B cell (primary cell): Measurements from ENCODE around the gene GJA10. TPM values are rescaled to one million over a fixed set of nuclear protein-coding genes. Genes with fewer than 3 reads are reported as not detected.

Experiments used
- ATAC-seq: fragments of 200-7000 bp; cut with Tn5 transposase; one replicate; pipeline ENCODE4 v1.10.0; 2021; ENCODE audit warnings: low read depth, mild to moderate bottlenecking, moderate number of reproducible peaks, moderate library complexity
- CTCF ChIA-PET: fragments of 350-600 bp; sonication (Branson Sonifier 250); formaldehyde crosslinking; loops from one replicate; lab custom pipeline; 2021; ENCODE audit warnings: antibody characterized with exemption, inconsistent platforms; lab: Charles Lee
- POLR2A ChIA-PET: fragments of 350-600 bp; sonication (Branson Sonifier 250); formaldehyde crosslinking; loops from one replicate; lab custom pipeline; 2021; ENCODE audit warnings: antibody characterized with exemption; lab: Charles Lee
- DNase-seq: peaks from one replicate; pipeline ENCODE4 v3.0.0; 2013
- H2AFZ ChIP-seq: 2 replicates; pipeline ENCODE4 v1.6.1; 2012; ENCODE audit warnings: mild to moderate bottlenecking, low read depth, low read length; ENCODE audit not compliant: insufficient read depth, poor library complexity, severe bottlenecking
- H3K27ac ChIP-seq, 2 donors: 1 replicate in 1 of 2; 2 replicates in 1 of 2; pipeline ENCODE4 v1.5.1; 2012 to 2013; ENCODE audit warnings: low read length in 2 of 2, mild to moderate bottlenecking in 2 of 2, moderate library complexity in 1 of 2
- H3K27me3 ChIP-seq, 4 experiments: fragments of 200-600 bp in 1 of 4; sonication (generic) in 1 of 4; replicated peaks in 1 of 4; 1 replicate in 2 of 4; 2 replicates in 2 of 4; pipeline versions ENCODE4 v1.6.1 to v1.7.0; 2013 to 2016; ENCODE audit warnings: low read length in 3 of 4, mild to moderate bottlenecking in 2 of 4, mixed read lengths in 1 of 4, moderate library complexity in 1 of 4; ENCODE audit not compliant: insufficient read depth in 4 of 4, control insufficient read depth in 3 of 4; ENCODE audit errors: control extremely low read depth in 1 of 4
- H3K36me3 ChIP-seq, 2 experiments: replicated peaks in 1 of 2; 1 replicate in 1 of 2; 2 replicates in 1 of 2; pipeline versions ENCODE4 v1.6.1 to v1.7.1; 2013; ENCODE audit warnings: low read length in 1 of 2; ENCODE audit not compliant: insufficient read depth in 2 of 2, control insufficient read depth in 1 of 2; ENCODE audit errors: control extremely low read depth in 1 of 2, extremely low read depth in 1 of 2
- H3K4me1 ChIP-seq, 2 donors: fragments of 200-600 bp in 1 of 2; sonication (generic) in 1 of 2; 1 replicate in 1 of 2; 2 replicates in 1 of 2; pipeline versions ENCODE4 v1.5.1 to v1.6.1; 2013 to 2017; ENCODE audit warnings: low read length in 2 of 2; ENCODE audit not compliant: control insufficient read depth in 2 of 2, insufficient read depth in 2 of 2
- H3K4me2 ChIP-seq: replicated peaks from 2 replicates; pipeline ENCODE3; 2012; ENCODE audit warnings: mild to moderate bottlenecking, low read depth, low read length; ENCODE audit not compliant: poor library complexity, severe bottlenecking
- H3K4me3 ChIP-seq, 5 experiments: fragments of 200-600 bp in 1 of 5; sonication (generic) in 1 of 5; 1 replicate in 3 of 5; 2 replicates in 2 of 5; pipeline versions ENCODE4 v1.5.1 to v1.7.0; 2011 to 2016; ENCODE audit warnings: low read length in 4 of 5, mild to moderate bottlenecking in 4 of 5, low read depth in 2 of 5, control low read depth in 1 of 5, moderate library complexity in 1 of 5; ENCODE audit not compliant: insufficient read depth in 1 of 5; ENCODE audit errors: control extremely low read depth in 1 of 5, extremely low read depth in 1 of 5
- H3K79me2 ChIP-seq: fragments of 200-600 bp; sonication (generic); one replicate; pipeline ENCODE4 v1.6.0; 2016; ENCODE audit warnings: low read length; ENCODE audit not compliant: control insufficient read depth, insufficient read depth
- H3K9ac ChIP-seq: fragments of 200-600 bp; sonication (generic); 2 replicates; pipeline ENCODE4 v1.6.1; 2017; ENCODE audit warnings: mild to moderate bottlenecking, low read length, moderate library complexity
- H3K9me3 ChIP-seq, 3 donors: one replicate each; pipeline versions ENCODE4 v1.6.1 to v1.7.1; 2013; ENCODE audit warnings: low read length in 2 of 3; ENCODE audit not compliant: control insufficient read depth in 2 of 3, insufficient read depth in 1 of 3; ENCODE audit errors: control extremely low read depth in 1 of 3
- H4K20me1 ChIP-seq: 2 replicates; pipeline ENCODE4 v1.6.0; 2012; ENCODE audit warnings: mild to moderate bottlenecking, low read length; ENCODE audit not compliant: insufficient read depth, control insufficient read depth, poor library complexity, severe bottlenecking
- H3K27ac Mint-ChIP-seq: one replicate; pipeline ENCODE4 v1.8.0; 2021; ENCODE audit warnings: mixed read lengths
- H3K27me3 Mint-ChIP-seq: one replicate; pipeline ENCODE4 v1.8.0; 2021; ENCODE audit warnings: mixed read lengths
- H3K4me1 Mint-ChIP-seq: one replicate; pipeline ENCODE4 v1.8.0; 2021; ENCODE audit warnings: mixed read lengths
- H3K4me3 Mint-ChIP-seq: one replicate; pipeline ENCODE4 v1.8.0; 2021; ENCODE audit warnings: mixed read lengths
- H3K9me3 Mint-ChIP-seq: one replicate; pipeline ENCODE4 v1.8.0; 2022; ENCODE audit warnings: mixed read lengths; ENCODE audit not compliant: insufficient read depth
- EZH2 ChIP-seq: IDR thresholded peaks from 2 replicates; pipeline ENCODE4 v1.6.1; 2012; ENCODE audit warnings: borderline replicate concordance, low read depth, mild to moderate bottlenecking, moderate library complexity, low read length; ENCODE audit not compliant: insufficient read depth, poor library complexity, severe bottlenecking
- WGBS: methylation state at CpG from one replicate; pipeline ENCODE4 v1.1.5; 2013; ENCODE audit warnings: missing lambda C conversion rate; ENCODE audit not compliant: insufficient coverage; 5-methylcytosine and 5-hydroxymethylcytosine counted together
- intact Hi-C: fragments of 100-400 bp; cut with micrococcal nuclease; formaldehyde crosslinking; loops from one replicate; pipeline ENCODE4 v1.10.0; 2022
- polyA plus RNA-seq: library from polyadenylated mRNA; depleted of rRNA; stranded (reverse); fragments of >200 nt; gene quantifications from 2 replicates; pipeline ENCODE4 v1.2.3, GENCODE V29; 2012
- total RNA-seq, 2 donors: library from RNA; stranded (reverse); fragments of 120-200 nt in 1 of 2; gene quantifications; 1 replicate in 1 of 2; 2 replicates in 1 of 2; pipeline versions ENCODE4 v1.2.3 to v1.2.4, GENCODE V29; 2013 to 2022
- TF ChIP-seq, protein P1 (sequence below): fragments of 200-600 bp; IDR thresholded peaks from one replicate; pipeline ENCODE4 v1.8.0; 2022; ENCODE audit warnings: antibody characterized with exemption, mild to moderate bottlenecking

GJA10 gene
- total and polyA plus RNA-seq, 2 donors (not counting 1 experiment from before 2014, with no cell fraction given) = not detected

DNA sequence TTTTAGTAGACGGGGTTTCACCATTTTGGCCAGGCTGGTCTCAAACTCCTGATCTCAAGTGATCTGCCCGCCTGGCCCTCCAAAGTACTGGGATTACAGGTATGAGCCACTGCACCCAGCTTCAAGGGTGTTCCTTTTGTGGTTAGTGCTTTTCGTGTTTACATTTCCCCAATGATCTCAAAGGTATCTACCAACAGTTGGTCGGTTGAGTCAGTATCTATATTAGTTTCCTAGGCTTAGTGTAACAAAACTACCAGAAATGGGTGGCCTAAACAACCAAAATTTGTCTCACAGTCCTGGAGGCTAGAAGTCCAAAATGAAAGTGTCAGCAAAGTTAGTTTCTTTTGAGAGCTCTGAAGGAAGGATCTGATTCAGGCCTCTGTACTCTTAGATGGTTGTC lies 34.5 kb upstream of the GJA10 start:
- no peaks in the 10 kb centered on the region for H3K9me3 Mint-ChIP-seq
- ChIA-PET CTCF (interaction anchor here (1.0 kb wide), 1 partner anchor 81 kb away, joined by 3 read pairs; no protein-coding TSS in a partner anchor), POLR2A (interaction anchor here (0.7 kb wide), 1 partner anchor 488 kb away, joined by 8 read pairs; no protein-coding TSS in a partner anchor)
- H3K4me1 ChIP-seq = peaks cover 6 to 9% of the 10 kb centered on the region in 2 donors
- H3K4me3 Mint-ChIP-seq = no peak overlapping the region
- H3K9ac ChIP-seq = no peak overlapping the region
- peaks cover 15% of the 10 kb centered on the region for H3K4me1 Mint-ChIP-seq
- intact Hi-C loops = no loop called here
- no peaks in the 10 kb centered on the region for H3K9me3 ChIP-seq
- H3K4me3 ChIP-seq = no peak overlapping the region
- peaks cover 23 to 61% of the 10 kb centered on the region in 2 experiments for H3K36me3 ChIP-seq
- no peak for DNase-seq
- H3K4me2 ChIP-seq = no peak overlapping the region
- H3K27ac ChIP-seq = no peak overlapping the region
- no peak overlapping the region for H2AFZ ChIP-seq
- no peak for TF ChIP-seq EZH2
- H3K79me2 ChIP-seq = no peaks in the 10 kb centered on the region
- H3K27ac Mint-ChIP-seq = no peak overlapping the region
- no peaks in the 10 kb centered on the region for H4K20me1 ChIP-seq
- no peak for ATAC-seq
- no peaks in the 10 kb centered on the region for H3K27me3 Mint-ChIP-seq
- H3K27me3 ChIP-seq = no peaks in the 10 kb centered on the region
- WGBS = 100% methylated on average over 2 of the region's 4 CpGs

DNA sequence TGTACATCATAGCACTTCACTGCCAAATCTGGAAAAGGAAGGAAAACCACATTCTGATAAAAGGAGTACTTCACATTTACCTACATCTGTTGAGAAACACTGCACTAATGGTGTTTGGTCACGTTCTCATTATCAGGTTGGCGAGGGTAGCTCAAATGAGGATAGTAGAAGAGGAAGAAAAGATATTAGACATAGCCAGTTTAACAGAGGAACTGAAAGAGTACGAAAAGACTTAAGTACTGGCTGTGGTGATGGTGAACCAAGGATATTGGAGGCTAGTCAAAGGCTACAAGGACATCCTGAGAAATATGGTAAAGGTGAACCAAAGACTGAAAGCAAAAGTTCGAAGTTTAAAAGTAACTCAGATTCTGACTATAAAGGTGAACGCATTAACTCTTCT lies 32.0 kb upstream of the GJA10 start:
- ChIA-PET CTCF (interaction anchor here (1.8 kb wide), 1 partner anchor 10 kb away, joined by 6 read pairs; no protein-coding TSS in a partner anchor), POLR2A (no interaction called here)
- peak overlapping the region; percentile 75 for H3K27ac Mint-ChIP-seq
- peak; percentile 14 for DNase-seq
- Histone ChIP-seq H3K27me3 (no peaks in the 10 kb centered on the region), H3K27ac (peak overlapping the region in 1 of 2 donors; percentile 27), H3K36me3 (peaks cover 24 to 57% of the 10 kb centered on the region in 2 experiments), H2AFZ (no peak overlapping the region), H3K4me2 (peak overlapping the region; percentile 21), H3K4me1 (peaks cover 6 to 9% of the 10 kb centered on the region in 2 donors), H3K9ac (no peak overlapping the region), H3K79me2 (no peaks in the 10 kb centered on the region), H3K9me3 (peaks cover 0 to 3% (median 0%) of the 10 kb centered on the region in 3 donors), H3K4me3 (no peak overlapping the region), H4K20me1 (no peaks in the 10 kb centered on the region)
- intact Hi-C loops = no loop called here
- H3K9me3 Mint-ChIP-seq = no peaks in the 10 kb centered on the region
- no peak for ATAC-seq
- 56% methylated on average over 5 of the region's 5 CpGs for WGBS
- H3K4me3 Mint-ChIP-seq = peak overlapping the region; percentile 40
- peaks cover 15% of the 10 kb centered on the region for H3K4me1 Mint-ChIP-seq
- TF ChIP-seq EZH2 = no peak
- TF ChIP-seq, protein P1, sequence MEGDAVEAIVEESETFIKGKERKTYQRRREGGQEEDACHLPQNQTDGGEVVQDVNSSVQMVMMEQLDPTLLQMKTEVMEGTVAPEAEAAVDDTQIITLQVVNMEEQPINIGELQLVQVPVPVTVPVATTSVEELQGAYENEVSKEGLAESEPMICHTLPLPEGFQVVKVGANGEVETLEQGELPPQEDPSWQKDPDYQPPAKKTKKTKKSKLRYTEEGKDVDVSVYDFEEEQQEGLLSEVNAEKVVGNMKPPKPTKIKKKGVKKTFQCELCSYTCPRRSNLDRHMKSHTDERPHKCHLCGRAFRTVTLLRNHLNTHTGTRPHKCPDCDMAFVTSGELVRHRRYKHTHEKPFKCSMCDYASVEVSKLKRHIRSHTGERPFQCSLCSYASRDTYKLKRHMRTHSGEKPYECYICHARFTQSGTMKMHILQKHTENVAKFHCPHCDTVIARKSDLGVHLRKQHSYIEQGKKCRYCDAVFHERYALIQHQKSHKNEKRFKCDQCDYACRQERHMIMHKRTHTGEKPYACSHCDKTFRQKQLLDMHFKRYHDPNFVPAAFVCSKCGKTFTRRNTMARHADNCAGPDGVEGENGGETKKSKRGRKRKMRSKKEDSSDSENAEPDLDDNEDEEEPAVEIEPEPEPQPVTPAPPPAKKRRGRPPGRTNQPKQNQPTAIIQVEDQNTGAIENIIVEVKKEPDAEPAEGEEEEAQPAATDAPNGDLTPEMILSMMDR = no peak
- H3K27me3 Mint-ChIP-seq = no peaks in the 10 kb centered on the region
